IPS DF 4.7 (cell line): ENCODE measurements around the gene ZFYVE9.

Experiments
- DNase-seq: peaks from one replicate; pipeline ENCODE4 v3.0.0-alpha.2; 2013; ENCODE audit warnings: low spot score; ENCODE audit errors: extremely low read depth

Gene ZFYVE9

GRCh38 chr1:52238887-52239707, 97.2 kb downstream of the ZFYVE9 start:
- DNase-seq = no peak

GRCh38 chr1:52239708-52240001, 97.8 kb downstream of the ZFYVE9 start:
- no peak for DNase-seq

DNA sequence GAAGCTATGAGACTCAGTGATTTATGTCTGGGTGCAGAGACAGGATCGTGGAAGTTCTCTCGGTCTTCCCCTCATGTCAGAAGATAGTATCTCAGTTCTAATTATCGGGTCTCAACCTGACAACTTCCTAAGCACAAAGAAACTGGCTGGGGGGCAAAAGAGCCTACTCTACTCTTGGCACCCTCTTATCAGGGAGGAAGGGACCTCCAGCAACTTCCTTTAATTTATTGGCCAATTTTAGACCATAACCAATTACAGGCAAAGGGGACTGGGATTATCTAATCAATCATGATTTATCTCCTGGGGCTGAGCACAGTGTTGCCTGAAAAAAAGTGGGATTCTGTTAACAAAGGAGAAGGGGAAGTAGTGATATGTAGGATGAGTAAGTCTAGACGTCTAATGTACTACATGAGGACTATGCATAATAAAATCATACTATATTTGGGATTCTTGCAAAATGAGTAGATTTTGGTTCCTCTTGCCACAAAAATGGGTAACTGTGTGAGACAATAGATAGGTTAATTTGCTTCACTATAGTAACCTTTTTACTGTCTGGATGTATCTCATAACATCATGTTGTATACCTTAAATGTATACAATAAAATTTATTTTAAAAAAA, 98.8 kb downstream of the ZFYVE9 start:
- DNase-seq = no peak

- no peak for DNase-seq
Observed at GRCh38 chr1:52243221-52243987, 101.5 kb downstream of the ZFYVE9 start.

GRCh38 chr1:52249831-52250230, 107.9 kb downstream of the ZFYVE9 start:
- no peak for DNase-seq

DNA sequence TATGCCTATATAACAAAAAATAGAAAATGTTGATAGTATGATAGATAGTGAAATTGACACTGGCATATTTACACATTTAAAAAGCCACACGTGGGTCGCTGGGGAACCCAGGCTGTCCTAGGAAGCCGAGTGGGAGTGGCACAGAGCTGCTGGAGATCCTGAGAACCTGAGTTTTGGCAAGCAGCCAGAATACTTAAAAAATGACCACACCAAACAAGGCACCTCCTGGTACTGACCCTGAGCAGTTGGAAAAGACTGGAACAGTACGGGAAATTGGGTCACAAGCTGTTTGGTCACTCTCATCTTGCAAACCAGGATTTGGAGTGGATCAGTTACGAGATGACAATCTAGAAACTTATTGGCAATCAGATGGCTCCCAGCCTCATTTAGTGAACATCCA, 111.5 kb downstream of the ZFYVE9 start:
- DNase-seq = no peak

GRCh38 chr1:52259886-52260285, 118.0 kb downstream of the ZFYVE9 start:
- no peak for DNase-seq

DNA sequence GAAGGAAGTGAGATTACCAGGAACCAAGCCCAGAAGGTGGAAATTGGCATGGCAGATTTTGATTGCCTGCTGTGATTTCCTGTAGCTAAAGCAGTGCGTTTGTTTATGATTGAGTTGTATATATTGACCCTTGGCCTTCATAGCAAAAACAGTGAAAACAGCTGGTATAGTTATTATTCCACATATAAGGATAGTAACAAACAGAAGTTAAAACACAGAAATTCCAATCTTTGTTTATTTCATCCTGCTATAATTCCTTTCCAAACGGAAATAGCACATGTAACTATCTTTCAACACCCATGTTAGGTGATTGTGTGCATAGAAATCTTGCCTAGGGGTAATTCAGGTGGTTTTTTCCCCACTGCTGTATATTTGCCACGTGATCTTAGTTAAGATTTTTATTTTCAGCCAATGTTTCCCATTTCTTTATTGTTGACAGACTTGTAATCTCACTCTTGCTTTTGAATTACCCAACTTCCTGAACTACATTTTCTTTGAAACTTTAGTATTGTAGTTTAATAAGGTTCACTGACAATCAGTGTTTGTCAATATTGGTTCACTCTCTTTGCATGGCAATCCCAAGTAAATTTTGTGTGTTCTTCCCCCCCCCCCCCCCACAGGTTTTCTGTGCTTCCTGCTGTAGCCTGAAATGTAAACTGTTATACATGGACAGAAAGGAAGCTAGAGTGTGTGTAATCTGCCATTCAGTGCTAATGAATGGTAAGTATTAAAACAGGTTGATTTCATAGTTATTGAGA, 121.4 kb downstream of the ZFYVE9 start:
- no peak for DNase-seq

DNA sequence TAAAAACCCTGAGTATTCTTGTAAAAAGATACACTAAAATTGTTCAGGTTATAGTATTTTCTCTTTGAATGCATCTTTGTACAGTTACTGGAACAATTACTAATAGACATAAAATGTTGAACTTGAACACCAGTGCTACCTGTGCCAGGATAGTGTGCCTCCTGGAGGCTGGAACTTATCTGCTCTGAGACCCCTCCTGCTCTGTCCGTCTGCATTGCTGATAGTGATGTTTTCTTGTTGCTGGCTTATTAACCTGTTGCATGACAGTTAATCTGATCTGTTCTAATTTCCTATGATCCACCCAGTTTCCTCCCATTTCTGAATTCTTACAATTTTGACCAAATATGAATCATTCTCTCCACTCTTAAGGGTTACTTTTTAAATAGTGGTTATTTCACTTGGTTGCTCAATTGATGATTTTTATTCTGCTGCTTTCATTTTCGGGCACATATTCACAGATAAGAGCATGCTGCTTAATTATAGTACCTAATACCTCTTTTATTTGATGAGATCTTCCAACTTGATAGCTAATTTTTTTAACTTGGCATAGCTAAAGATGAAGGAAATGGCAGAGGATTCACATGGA, 122.7 kb downstream of the ZFYVE9 start:
- DNase-seq = no peak

DNA sequence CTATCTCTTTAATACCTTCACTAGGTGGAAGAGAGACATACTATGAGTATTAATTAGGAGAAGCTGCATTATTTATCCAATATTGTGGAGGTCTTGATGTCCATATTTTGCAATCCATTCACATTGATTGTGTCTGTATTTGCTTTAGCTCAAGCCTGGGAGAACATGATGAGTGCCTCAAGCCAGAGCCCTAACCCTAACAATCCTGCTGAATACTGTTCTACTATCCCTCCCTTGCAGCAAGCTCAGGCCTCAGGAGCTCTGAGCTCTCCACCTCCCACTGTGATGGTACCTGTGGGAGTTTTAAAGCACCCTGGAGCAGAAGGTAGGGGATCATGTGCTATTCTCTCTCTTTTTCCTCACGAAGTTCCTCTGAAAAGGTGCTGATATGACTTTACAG, 124.6 kb downstream of the ZFYVE9 start:
- DNase-seq = no peak

- DNase-seq = peak; percentile 9
Observed at GRCh38 chr1:52268372-52268771, 126.5 kb downstream of the ZFYVE9 start.

DNA sequence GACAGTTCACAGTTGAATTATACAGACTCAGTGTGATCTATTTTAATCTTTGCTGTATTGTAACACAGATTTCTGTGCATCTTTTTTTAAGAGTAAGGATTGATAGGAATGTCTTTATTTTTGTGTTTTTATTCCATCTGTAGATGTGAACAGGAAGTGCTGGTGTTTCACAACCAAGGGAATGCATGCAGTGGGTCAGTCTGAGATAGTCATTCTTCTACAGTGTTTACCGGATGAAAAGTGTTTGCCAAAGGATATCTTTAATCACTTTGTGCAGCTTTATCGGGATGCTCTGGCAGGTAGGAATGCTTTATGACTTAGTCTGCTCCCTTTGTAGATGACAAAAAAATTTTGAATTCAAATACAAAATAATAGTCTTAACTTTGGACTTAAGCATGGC, 139.6 kb downstream of the ZFYVE9 start:
- DNase-seq = no peak

DNA sequence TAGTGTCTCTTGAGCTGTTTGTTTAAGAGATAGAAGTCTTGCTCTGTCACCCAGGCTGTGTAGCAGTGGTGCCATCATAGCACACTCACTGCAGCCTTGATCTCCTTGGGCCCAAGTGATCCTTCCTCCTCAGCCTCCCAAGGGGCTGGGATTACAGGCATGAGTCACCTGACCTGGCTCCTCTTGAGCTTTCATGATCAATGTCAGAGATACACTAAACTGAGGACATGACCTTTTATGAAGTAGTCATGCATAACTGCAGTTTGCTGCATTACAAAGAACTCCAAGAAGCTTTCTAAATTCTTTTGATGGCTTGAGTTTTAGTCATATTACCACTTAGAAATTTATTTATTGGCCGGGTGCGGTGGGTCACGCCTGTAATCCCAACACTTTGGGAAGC, 146.4 kb downstream of the ZFYVE9 start:
- no peak for DNase-seq

- DNase-seq = no peak
Observed at GRCh38 chr1:52294580-52294979, 152.7 kb downstream of the ZFYVE9 start.

GRCh38 chr1:52296345-52296744, 154.5 kb downstream of the ZFYVE9 start:
- peak; percentile 7 for DNase-seq

DNA sequence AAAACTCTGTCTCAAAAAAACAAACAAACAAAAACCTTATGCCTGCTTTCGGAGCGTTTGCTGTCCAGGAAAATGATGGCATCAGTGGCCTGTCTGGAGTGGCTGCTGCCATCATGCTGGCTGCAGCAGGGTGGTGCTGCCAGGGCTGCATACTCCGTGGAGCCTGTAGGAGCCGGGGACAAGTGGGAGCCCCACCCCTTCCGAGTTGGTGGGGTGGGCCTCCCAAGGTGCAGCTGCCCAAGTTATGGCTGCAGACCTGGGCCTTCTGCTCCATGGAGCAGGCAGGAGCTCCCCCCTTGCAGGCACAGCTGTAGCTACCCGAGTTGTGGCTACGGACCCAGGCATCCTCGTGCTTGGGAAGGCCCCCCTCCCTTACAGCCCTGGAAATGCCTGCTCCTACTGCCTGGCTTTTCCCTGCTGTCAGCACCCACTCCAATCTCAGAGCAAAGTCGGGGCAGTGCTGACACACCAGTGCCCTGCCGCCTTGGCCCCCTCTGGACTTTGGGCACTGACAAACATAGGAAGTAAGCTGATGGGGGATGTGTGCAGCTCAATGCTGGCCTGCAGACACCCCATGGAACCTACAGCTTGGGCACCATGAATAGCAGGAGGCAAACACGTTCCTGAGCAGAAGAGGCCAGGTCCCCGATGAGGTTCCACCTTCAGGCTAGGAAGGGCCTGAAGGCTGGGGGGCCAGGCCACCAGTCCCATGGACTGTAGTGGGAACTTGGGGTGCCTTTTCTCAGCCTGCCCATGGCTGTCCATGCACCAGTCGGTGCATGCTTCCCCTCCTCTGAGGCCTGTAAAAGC, 163.7 kb downstream of the ZFYVE9 start:
- DNase-seq = no peak

DNA sequence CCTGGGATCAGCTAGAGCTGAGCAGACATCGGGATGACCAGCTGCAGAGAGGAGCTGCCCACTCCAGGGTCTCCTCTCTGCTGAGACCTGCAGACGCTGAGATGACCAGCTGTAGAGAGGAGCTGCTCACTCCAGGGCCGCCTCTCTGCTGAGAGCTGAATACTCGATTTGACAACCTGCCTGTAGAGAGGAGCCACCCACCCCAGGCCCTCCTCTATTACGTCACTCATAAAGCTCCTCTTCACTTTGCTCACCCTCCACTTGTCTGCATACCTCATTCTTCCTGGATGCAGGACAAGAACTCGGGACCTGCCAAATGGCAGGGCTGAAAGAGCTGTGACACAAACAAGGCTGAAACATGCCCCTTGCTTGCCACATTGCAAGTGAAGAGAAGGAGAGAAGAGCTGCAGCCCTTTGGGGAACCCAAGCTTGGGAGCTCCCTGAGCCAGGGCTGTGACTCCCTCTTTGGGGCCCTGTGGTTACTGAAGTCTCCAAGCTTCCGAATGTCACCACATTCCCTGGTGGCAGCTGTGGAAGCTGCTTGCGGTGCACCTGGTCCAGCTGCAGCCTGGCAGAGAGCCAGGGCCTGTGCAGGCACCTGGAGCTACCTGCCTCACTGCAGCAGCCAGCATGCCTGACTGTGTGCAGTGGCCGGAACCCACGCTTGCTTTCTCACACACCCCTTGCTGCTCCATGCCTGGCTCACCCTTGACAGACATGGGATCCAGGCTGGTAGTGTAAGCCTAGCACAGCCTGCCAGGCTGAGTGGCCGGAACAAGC, 164.5 kb downstream of the ZFYVE9 start:
- no peak for DNase-seq

DNA sequence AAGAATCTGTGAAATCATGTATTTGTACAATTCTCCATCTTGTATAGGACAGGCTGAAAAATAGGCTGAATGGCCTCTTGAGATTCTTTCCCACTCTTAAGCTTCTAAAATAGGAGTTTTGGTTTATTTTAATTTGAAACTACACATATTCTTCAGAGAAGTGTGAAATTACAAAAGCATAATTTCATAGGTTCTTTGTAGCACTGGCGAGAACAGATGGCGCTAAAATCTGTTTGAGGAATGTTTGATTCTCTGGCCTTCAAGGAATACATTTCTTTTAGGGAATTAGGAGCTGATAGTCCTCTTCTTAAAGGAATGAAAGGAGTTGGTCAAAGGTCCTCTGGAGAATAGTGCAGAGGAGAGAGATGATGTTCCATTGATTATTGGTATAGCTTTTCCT, 179.2 kb downstream of the ZFYVE9 start:
- DNase-seq = no peak

DNA sequence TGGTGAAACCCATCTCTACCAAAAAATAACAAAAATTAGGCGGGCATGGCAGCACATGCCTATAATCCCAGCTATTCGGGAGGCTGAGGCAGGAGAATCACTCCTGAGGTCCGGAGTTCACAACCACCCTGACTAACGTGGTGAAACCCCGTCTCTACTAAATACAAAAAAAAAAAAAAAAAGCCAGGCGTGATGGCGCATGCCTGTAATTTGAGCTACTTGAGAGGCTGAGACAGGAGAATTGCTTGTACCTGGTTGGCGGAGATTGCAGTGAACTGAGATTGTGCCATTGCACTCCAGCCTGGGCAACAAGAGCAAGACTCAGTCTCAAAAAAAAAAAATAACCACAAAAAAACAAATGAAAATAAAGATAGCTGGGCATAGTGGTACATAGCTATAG, 181.8 kb downstream of the ZFYVE9 start:
- no peak for DNase-seq

DNA sequence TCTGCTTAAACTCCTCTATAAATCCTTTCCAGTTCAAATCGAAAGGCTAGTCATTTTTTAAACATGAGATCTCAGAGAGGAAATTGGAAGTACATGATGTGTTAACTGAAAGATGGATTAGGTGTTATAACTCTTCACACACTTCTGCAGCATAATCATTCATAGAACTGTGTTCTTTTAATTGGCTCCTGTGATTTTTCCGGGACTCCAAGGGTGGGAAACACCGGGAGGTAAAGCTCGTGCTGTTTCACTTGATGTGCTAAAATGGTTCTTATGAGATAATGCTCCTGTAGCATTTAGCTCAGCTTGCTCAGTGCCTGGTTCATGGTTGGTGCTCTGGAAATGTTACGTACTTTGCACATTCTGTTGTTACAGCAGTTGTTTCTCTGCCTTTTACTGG, 183.9 kb downstream of the ZFYVE9 start:
- DNase-seq = no peak
